H1 (cell line): ENCODE measurements around the gene ZNF415. TPM values are rescaled to one million over a fixed set of nuclear protein-coding genes. Genes with fewer than 3 reads are reported as not detected.

Experiments used
- CTCF ChIA-PET: fragments of 300-600 bp; sonication (Branson Sonifier 250); formaldehyde crosslinking; loops from one replicate; lab custom pipeline; 2021; ENCODE audit not compliant: partially characterized antibody; lab: Charles Lee
- POLR2A ChIA-PET: fragments of 300-600 bp; sonication (Branson Sonifier 250); formaldehyde crosslinking; loops from one replicate; lab custom pipeline; 2021; ENCODE audit warnings: inconsistent platforms; ENCODE audit not compliant: partially characterized antibody; lab: Charles Lee
- DNase-seq, 2 experiments: peaks; one replicate each; pipeline versions ENCODE4 v3.0.0 to v3.0.0-alpha.2; 2010 to 2022; ENCODE audit warnings: low spot score in 2 of 2, low read depth in 1 of 2, mixed read lengths in 1 of 2
- FAIRE-seq: peaks from 2 replicates; lab custom pipeline; 2011; peaks lifted over from hg19 to GRCh38; lab: Jason Lieb, UNC
- H2AFZ ChIP-seq: 2 replicates; pipeline ENCODE4 v1.8.1; 2012; ENCODE audit warnings: low read length, inconsistent platforms
- H2AK5ac ChIP-seq: 2 replicates; pipeline ENCODE4 v1.6.1; 2013; ENCODE audit warnings: low read depth, low read length
- H2BK120ac ChIP-seq: replicated peaks from 2 replicates; pipeline ENCODE3; 2013; ENCODE audit warnings: low read depth, low read length, inconsistent platforms
- H2BK12ac ChIP-seq: 2 replicates; pipeline ENCODE4 v1.6.1; 2013; ENCODE audit warnings: low read depth, low read length
- H2BK15ac ChIP-seq: 2 replicates; pipeline ENCODE4 v1.6.1; 2013; ENCODE audit warnings: low read length
- H2BK20ac ChIP-seq: 2 replicates; pipeline ENCODE4 v1.6.1; 2013; ENCODE audit warnings: low read length
- H2BK5ac ChIP-seq: 2 replicates; pipeline ENCODE4 v1.6.1; 2013; ENCODE audit warnings: low read depth, low read length
- H3K14ac ChIP-seq: 2 replicates; pipeline ENCODE4 v1.6.1; 2013; ENCODE audit warnings: inconsistent platforms; ENCODE audit not compliant: insufficient read length
- H3K18ac ChIP-seq: 2 replicates; pipeline ENCODE4 v1.6.1; 2013; ENCODE audit warnings: low read length; ENCODE audit errors: extremely low read depth
- H3K23ac ChIP-seq: 2 replicates; pipeline ENCODE4 v1.6.1; 2013; ENCODE audit warnings: inconsistent platforms; ENCODE audit not compliant: insufficient read length
- H3K23me2 ChIP-seq: 2 replicates; pipeline ENCODE4 v1.6.1; 2013; ENCODE audit warnings: low read depth, low read length
- H3K27ac ChIP-seq: 2 replicates; pipeline ENCODE4 v1.6.1; 2011; ENCODE audit warnings: low read depth, low read length, inconsistent platforms
- H3K27me3 ChIP-seq, 4 experiments: replicated peaks in 1 of 4; 1 replicate in 1 of 4; 2 replicates in 3 of 4; pipeline versions ENCODE4 v1.6.1 to v1.8.1; 2011 to 2013; ENCODE audit warnings: low read length in 3 of 4, mild to moderate bottlenecking in 3 of 4, inconsistent platforms in 2 of 4, mixed read lengths in 2 of 4, moderate library complexity in 1 of 4; ENCODE audit not compliant: control insufficient read depth in 3 of 4, insufficient read depth in 3 of 4; ENCODE audit errors: extremely low read depth in 1 of 4
- H3K36me3 ChIP-seq, 4 experiments: 2 replicates each; pipeline versions ENCODE4 v1.6.1 to v1.8.1; 2011 to 2013; ENCODE audit warnings: mild to moderate bottlenecking in 4 of 4, low read length in 3 of 4, moderate library complexity in 2 of 4, control low read depth in 1 of 4, inconsistent platforms in 1 of 4; ENCODE audit not compliant: insufficient read depth in 4 of 4, control insufficient read depth in 2 of 4
- H3K4ac ChIP-seq: replicated peaks from 2 replicates; pipeline ENCODE3; 2013; ENCODE audit warnings: low read length, low read depth, mixed read lengths, inconsistent platforms; ENCODE audit not compliant: insufficient read length
- H3K4me1 ChIP-seq, 4 experiments: replicated peaks in 1 of 4; 1 replicate in 1 of 4; 2 replicates in 3 of 4; pipeline versions ENCODE4 v1.6.1 to v1.8.1; 2011 to 2013; ENCODE audit warnings: low read length in 3 of 4, inconsistent platforms in 2 of 4, mixed read lengths in 1 of 4; ENCODE audit not compliant: insufficient read depth in 4 of 4, control insufficient read depth in 3 of 4
- H3K4me2 ChIP-seq, 2 experiments: 2 replicates each; pipeline versions ENCODE4 v1.6.1 to v1.8.1; 2011 to 2013; ENCODE audit warnings: low read depth in 2 of 2, low read length in 2 of 2, control low read depth in 1 of 2, inconsistent platforms in 1 of 2, mild to moderate bottlenecking in 1 of 2; ENCODE audit not compliant: insufficient read depth in 1 of 2
- H3K4me3 ChIP-seq, 4 experiments: fragments of 200-600, 300-600 bp in 1 of 4; sonication (generic), shearing (Covaris generic), sonication (Bioruptor Twin) in 1 of 4; 2 replicates each; pipeline versions ENCODE4 v1.5.1 to v1.8.1; 2011 to 2016; ENCODE audit warnings: low read length in 4 of 4, low read depth in 3 of 4, control low read depth in 2 of 4, inconsistent platforms in 2 of 4, mild to moderate bottlenecking in 2 of 4, mixed read lengths in 1 of 4, moderate library complexity in 1 of 4; ENCODE audit not compliant: insufficient read depth in 2 of 4; ENCODE audit errors: extremely low read depth in 1 of 4
- H3K56ac ChIP-seq: replicated peaks from 2 replicates; pipeline ENCODE3; 2013; ENCODE audit warnings: low read depth, mild to moderate bottlenecking, mixed read lengths, low read length, inconsistent platforms; ENCODE audit not compliant: insufficient read length
- H3K79me1 ChIP-seq: 2 replicates; pipeline ENCODE4 v1.6.1; 2013; ENCODE audit warnings: low read depth, low read length, control low read depth
- H3K79me2 ChIP-seq, 2 experiments: 2 replicates each; pipeline versions ENCODE4 v1.6.1 to v1.8.1; 2012 to 2013; ENCODE audit warnings: low read length in 2 of 2, mild to moderate bottlenecking in 2 of 2, inconsistent platforms in 1 of 2; ENCODE audit not compliant: insufficient read depth in 2 of 2, control insufficient read depth in 1 of 2
- H3K9ac ChIP-seq, 4 experiments: replicated peaks in 1 of 4; 1 replicate in 1 of 4; 2 replicates in 3 of 4; pipeline versions ENCODE4 v1.6.1 to v1.8.1; 2011 to 2013; ENCODE audit warnings: low read depth in 3 of 4, low read length in 3 of 4, control low read depth in 2 of 4, mild to moderate bottlenecking in 2 of 4, moderate library complexity in 2 of 4, inconsistent platforms in 1 of 4; ENCODE audit errors: extremely low read depth in 1 of 4
- H3K9me3 ChIP-seq, 2 experiments: 2 replicates each; pipeline versions ENCODE4 v1.6.1 to v1.8.1; 2012 to 2013; ENCODE audit warnings: mild to moderate bottlenecking in 2 of 2, moderate library complexity in 2 of 2, control low read depth in 1 of 2, inconsistent platforms in 1 of 2, low read depth in 1 of 2, low read length in 1 of 2, mixed read lengths in 1 of 2; ENCODE audit not compliant: insufficient read depth in 2 of 2
- H4K20me1 ChIP-seq, 2 experiments: replicated peaks in 1 of 2; 2 replicates each; pipeline versions ENCODE3 to v1.8.1; 2011 to 2013; ENCODE audit warnings: inconsistent platforms in 2 of 2, low read length in 2 of 2, mild to moderate bottlenecking in 1 of 2; ENCODE audit not compliant: insufficient read depth in 2 of 2, control insufficient read depth in 1 of 2
- H4K5ac ChIP-seq: 2 replicates; pipeline ENCODE4 v1.6.1; 2013; ENCODE audit warnings: low read length, low read depth, mixed read lengths, inconsistent platforms; ENCODE audit not compliant: insufficient read length
- H4K8ac ChIP-seq: 2 replicates; pipeline ENCODE4 v1.8.0; 2013; ENCODE audit warnings: mild to moderate bottlenecking, moderate library complexity, low read length, inconsistent platforms; ENCODE audit not compliant: insufficient read depth; ENCODE audit errors: extremely low read depth
- H4K91ac ChIP-seq: replicated peaks from 2 replicates; pipeline ENCODE3; 2013; ENCODE audit warnings: low read length, mixed read lengths, inconsistent platforms; ENCODE audit not compliant: insufficient read length
- ASH2L ChIP-seq: fragments of 200-600, 300-600 bp; sonication (generic); IDR thresholded peaks from one replicate; pipeline ENCODE4 v1.7.1; 2017; ENCODE audit warnings: low read length
- BACH1 ChIP-seq: IDR thresholded peaks from 2 replicates; pipeline ENCODE4 v1.6.1; 2012; ENCODE audit warnings: low read length, improper control_type of control experiment
- CHD2 ChIP-seq: IDR thresholded peaks from 2 replicates; pipeline ENCODE4 v1.6.1; 2012; ENCODE audit warnings: low read length, improper control_type of control experiment
- E2F6 ChIP-seq: IDR thresholded peaks from 2 replicates; pipeline ENCODE4 v1.6.1; 2012; ENCODE audit warnings: inconsistent platforms
- EP300 ChIP-seq, 2 experiments: IDR thresholded peaks; 1 replicate in 1 of 2; 2 replicates in 1 of 2; pipeline ENCODE4 v1.6.1; 2011 to 2012; ENCODE audit warnings: low read depth in 2 of 2, low read length in 2 of 2, mild to moderate bottlenecking in 2 of 2, borderline replicate concordance in 1 of 2, inconsistent platforms in 1 of 2, moderate library complexity in 1 of 2
- GTF2F1 ChIP-seq: IDR thresholded peaks from 2 replicates; pipeline ENCODE4 v1.6.1; 2012; ENCODE audit warnings: low read depth, low read length, improper control_type of control experiment, borderline replicate concordance
- KDM1A ChIP-seq: fragments of 200-600, 300-600 bp; sonication (generic); IDR thresholded peaks from 2 replicates; pipeline ENCODE4 v1.7.1; 2016; ENCODE audit warnings: mild to moderate bottlenecking, low read length, borderline replicate concordance
- KDM5A ChIP-seq: fragments of 200-600 bp; IDR thresholded peaks from 2 replicates; pipeline ENCODE4 v1.7.1; 2012; ENCODE audit warnings: mild to moderate bottlenecking, low read length, inconsistent platforms, mixed read lengths
- RBBP5 ChIP-seq: IDR thresholded peaks from 2 replicates; pipeline ENCODE4 v1.7.1; 2012; ENCODE audit warnings: low read depth, mild to moderate bottlenecking, inconsistent platforms, low read length, moderate library complexity, borderline replicate concordance
- TCF12 ChIP-seq: IDR thresholded peaks from 2 replicates; pipeline ENCODE4 v1.6.1; 2011; ENCODE audit warnings: low read depth, mild to moderate bottlenecking, low read length
- WGBS, 2 experiments: shearing (Covaris generic) in 1 of 2; methylation state at CpG; one replicate each; pipeline versions ENCODE4 v1.1.6 to v1.1.7; 2013 to 2015; ENCODE audit warnings: low lambda C conversion rate in 2 of 2, mixed read lengths in 2 of 2, inconsistent platforms in 1 of 2, low coverage in 1 of 2, missing lambda C conversion rate in 1 of 2; ENCODE audit not compliant: insufficient replicate concordance in 2 of 2, insufficient coverage in 1 of 2, insufficient read length in 1 of 2; ENCODE audit errors: extremely low coverage in 1 of 2, missing lambda C conversion rate in 1 of 2; 5-methylcytosine and 5-hydroxymethylcytosine counted together
- polyA plus RNA-seq, 7 experiments: library from polyadenylated mRNA; depleted of rRNA in 3 of 7; stranded (reverse) in 5 of 7; unstranded in 2 of 7; fragments of >200 nt in 5 of 7; fragments of 200-250 nt in 2 of 7; gene quantifications; 1 replicate in 5 of 7; 2 replicates in 1 of 7; 4 replicates in 1 of 7; pipeline versions ENCODE4 v1.2.1 to v1.2.3, GENCODE V29; 2011 to 2013; ENCODE audit warnings: missing spikeins in 2 of 7, mixed read lengths in 2 of 7
- total RNA-seq: library from RNA; stranded (reverse); fragmentation: NEBNext Ultra II Directional; extraction: Animal tissue kit (Norgen Biotek cat#: 25700); gene quantifications from 2 replicates; pipeline ENCODE4 v1.2.1, GENCODE V29; 2021

ZNF415 gene
- total and polyA plus RNA-seq, 2 of the 8 experiments (the other 6 are each of a cell fraction or from before 2014, with no cell fraction given), result 5.8 to 9.7 TPM

- no peak overlapping the region for H2BK15ac ChIP-seq
- DNase-seq (no peak), FAIRE-seq (no peak)
- no peak overlapping the region for H2BK12ac ChIP-seq
- no peak overlapping the region for H3K9ac ChIP-seq
- peaks cover 2 to 16% (median 10%) of the 10 kb centered on the region in 4 experiments; a peak in 7 of 8 replicates for H3K36me3 ChIP-seq
- no peak overlapping the region for H2AK5ac ChIP-seq
- no peak overlapping the region for H3K4me3 ChIP-seq
- no peak overlapping the region for H2BK5ac ChIP-seq
- no peak overlapping the region for H3K18ac ChIP-seq
- CTCF ChIA-PET, result no interaction called here
- H3K4ac ChIP-seq, result no peak overlapping the region
- no peaks in the 10 kb centered on the region for H3K23me2 ChIP-seq
- no peak overlapping the region for H3K56ac ChIP-seq
- H3K14ac ChIP-seq, result no peak overlapping the region
- no peak overlapping the region for H4K91ac ChIP-seq
- H3K9me3 ChIP-seq, result no peaks in the 10 kb centered on the region
- no peaks in the 10 kb centered on the region for H3K27me3 ChIP-seq
- H2BK120ac ChIP-seq, result no peak overlapping the region
- TF ChIP-seq KDM1A (no peak), KDM5A (no peak), E2F6 (no peak), ASH2L (no peak), EP300 (IDR thresholded peaks at IDR 0.05; ENCODE audit: borderline replicate concordance in 1 of 2, low read depth in 2 of 2, low read length in 2 of 2) (no peak), GTF2F1 (no peak), RBBP5 (no peak), TCF12 (no peak), CHD2 (no peak), BACH1 (no peak)
- peaks cover 0 to 2% of the 10 kb centered on the region in 2 experiments; a peak in 1 of 4 replicates for H3K79me2 ChIP-seq
- H3K23ac ChIP-seq, result no peak overlapping the region
- H2BK20ac ChIP-seq, result no peak overlapping the region
- H2AFZ ChIP-seq, result no peak overlapping the region
- WGBS, 2 experiments, result 90% methylated on average over 7 of the region's 8 CpGs; no CpG with 5 or more reads in 1 of the 2 experiments
- no peak overlapping the region for H3K4me2 ChIP-seq
- no peak overlapping the region for H4K8ac ChIP-seq
- H3K27ac ChIP-seq, result no peak overlapping the region
- H3K4me1 ChIP-seq, result no peaks in the 10 kb centered on the region
- no peaks in the 10 kb centered on the region; the same call in 1 of the 2 replicates for H3K79me1 ChIP-seq
- POLR2A ChIA-PET, result no interaction called here
- no peak overlapping the region for H4K5ac ChIP-seq
- no peaks in the 10 kb centered on the region for H4K20me1 ChIP-seq
These were observed 53.3 kb downstream of the ZNF415 start for GRCh38 chr19:53079313-53079924.
